ENCODE results near the gene ACER3.

ACER3 gene

DNA sequence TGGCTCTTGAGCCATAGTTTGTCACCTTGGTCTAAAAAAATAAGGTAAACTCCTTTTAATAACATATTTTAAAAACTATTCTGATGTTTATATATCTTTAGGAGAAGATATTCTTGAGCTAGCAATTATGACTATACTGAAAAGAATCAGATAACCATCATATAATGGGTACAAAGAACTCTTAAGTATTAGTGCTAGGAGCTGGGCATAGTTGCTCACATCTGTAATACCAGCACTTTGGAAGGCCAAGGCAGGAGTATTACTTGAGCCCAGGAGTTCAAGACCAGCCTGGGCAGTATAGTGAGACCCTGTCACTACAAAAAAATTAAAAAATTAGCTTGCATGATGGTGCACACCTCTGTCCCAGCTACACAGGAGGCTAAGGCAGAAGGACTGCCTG, 119.5 kb downstream of the ACER3 start:
- no peak overlapping the region for H3K4me3 ChIP-seq (ENCODE audit: severe bottlenecking)
- H3K4me1 ChIP-seq (ENCODE audit: insufficient read depth, poor library complexity, severe bottlenecking) = peaks cover 6% of the 10 kb centered on the region
- no peaks in the 10 kb centered on the region for H3K27me3 ChIP-seq (ENCODE audit: insufficient read depth, poor library complexity, severe bottlenecking)
- TF ChIP-seq, protein P1, sequence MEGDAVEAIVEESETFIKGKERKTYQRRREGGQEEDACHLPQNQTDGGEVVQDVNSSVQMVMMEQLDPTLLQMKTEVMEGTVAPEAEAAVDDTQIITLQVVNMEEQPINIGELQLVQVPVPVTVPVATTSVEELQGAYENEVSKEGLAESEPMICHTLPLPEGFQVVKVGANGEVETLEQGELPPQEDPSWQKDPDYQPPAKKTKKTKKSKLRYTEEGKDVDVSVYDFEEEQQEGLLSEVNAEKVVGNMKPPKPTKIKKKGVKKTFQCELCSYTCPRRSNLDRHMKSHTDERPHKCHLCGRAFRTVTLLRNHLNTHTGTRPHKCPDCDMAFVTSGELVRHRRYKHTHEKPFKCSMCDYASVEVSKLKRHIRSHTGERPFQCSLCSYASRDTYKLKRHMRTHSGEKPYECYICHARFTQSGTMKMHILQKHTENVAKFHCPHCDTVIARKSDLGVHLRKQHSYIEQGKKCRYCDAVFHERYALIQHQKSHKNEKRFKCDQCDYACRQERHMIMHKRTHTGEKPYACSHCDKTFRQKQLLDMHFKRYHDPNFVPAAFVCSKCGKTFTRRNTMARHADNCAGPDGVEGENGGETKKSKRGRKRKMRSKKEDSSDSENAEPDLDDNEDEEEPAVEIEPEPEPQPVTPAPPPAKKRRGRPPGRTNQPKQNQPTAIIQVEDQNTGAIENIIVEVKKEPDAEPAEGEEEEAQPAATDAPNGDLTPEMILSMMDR (IDR thresholded peaks at IDR 0.05; ENCODE audit: poor library complexity, severe bottlenecking) = no peak
- no peak for ATAC-seq (ENCODE audit: low read depth)
- peaks cover 19% of the 10 kb centered on the region for H3K36me3 ChIP-seq (ENCODE audit: low read depth)
- H3K9me3 ChIP-seq (ENCODE audit: severe bottlenecking) = no peaks in the 10 kb centered on the region
- no peak overlapping the region for H3K27ac ChIP-seq (ENCODE audit: poor library complexity, severe bottlenecking)
- no peak for DNase-seq (ENCODE audit: low spot score)

- TF ChIP-seq, protein P1 (IDR thresholded peaks at IDR 0.05; ENCODE audit: poor library complexity, severe bottlenecking) = no peak
- no peak for ATAC-seq (ENCODE audit: low read depth)
- no peaks in the 10 kb centered on the region for H3K27me3 ChIP-seq (ENCODE audit: insufficient read depth, poor library complexity, severe bottlenecking)
- H3K4me1 ChIP-seq (ENCODE audit: insufficient read depth, poor library complexity, severe bottlenecking) = peaks cover 6% of the 10 kb centered on the region
- H3K4me3 ChIP-seq (ENCODE audit: severe bottlenecking) = no peak overlapping the region
- H3K36me3 ChIP-seq (ENCODE audit: low read depth) = peaks cover 35% of the 10 kb centered on the region
- H3K9me3 ChIP-seq (ENCODE audit: severe bottlenecking) = no peaks in the 10 kb centered on the region
- no peak overlapping the region for H3K27ac ChIP-seq (ENCODE audit: poor library complexity, severe bottlenecking)
- no peak for DNase-seq (ENCODE audit: low spot score)
Observed at GRCh38 chr11:76984743-76985142, 124.0 kb downstream of the ACER3 start.

DNA sequence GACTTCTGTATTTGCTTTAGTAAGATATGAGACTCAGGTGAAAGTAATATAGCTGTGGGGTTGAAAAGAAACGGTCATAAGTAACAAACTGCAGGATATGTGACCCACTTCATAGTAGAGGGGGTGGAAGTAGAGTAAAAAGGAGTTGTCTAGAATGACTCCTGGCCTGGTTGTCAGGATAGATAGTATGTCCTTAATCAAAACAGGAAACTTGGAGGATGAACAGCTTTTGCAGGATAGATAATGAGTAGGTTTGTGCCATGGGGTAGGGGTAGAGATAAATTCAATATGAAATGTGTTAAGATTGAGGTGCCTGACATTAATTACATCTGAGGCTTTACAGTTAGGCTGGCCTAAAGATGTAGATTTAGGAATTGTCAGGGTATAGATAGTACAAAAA, 126.5 kb downstream of the ACER3 start:
- H3K9me3 ChIP-seq (ENCODE audit: severe bottlenecking) = no peaks in the 10 kb centered on the region
- ATAC-seq (ENCODE audit: low read depth) = no peak
- TF ChIP-seq, protein P1 (IDR thresholded peaks at IDR 0.05; ENCODE audit: poor library complexity, severe bottlenecking) = no peak
- DNase-seq (ENCODE audit: low spot score) = no peak
- no peaks in the 10 kb centered on the region for H3K27me3 ChIP-seq (ENCODE audit: insufficient read depth, poor library complexity, severe bottlenecking)
- H3K27ac ChIP-seq (ENCODE audit: poor library complexity, severe bottlenecking) = no peak overlapping the region
- H3K4me1 ChIP-seq (ENCODE audit: insufficient read depth, poor library complexity, severe bottlenecking) = peaks cover 6% of the 10 kb centered on the region
- H3K36me3 ChIP-seq (ENCODE audit: low read depth) = peaks cover 44% of the 10 kb centered on the region
- no peak overlapping the region for H3K4me3 ChIP-seq (ENCODE audit: severe bottlenecking)

- DNase-seq (ENCODE audit: low spot score) (no peak), ATAC-seq (ENCODE audit: low read depth) (no peak)
- no peak overlapping the region for H3K4me3 ChIP-seq (ENCODE audit: severe bottlenecking)
- TF ChIP-seq, protein P1 (IDR thresholded peaks at IDR 0.05; ENCODE audit: poor library complexity, severe bottlenecking) = no peak
- H3K4me1 ChIP-seq (ENCODE audit: insufficient read depth, poor library complexity, severe bottlenecking) = no peaks in the 10 kb centered on the region
- H3K27ac ChIP-seq (ENCODE audit: poor library complexity, severe bottlenecking) = no peak overlapping the region
- no peaks in the 10 kb centered on the region for H3K27me3 ChIP-seq (ENCODE audit: insufficient read depth, poor library complexity, severe bottlenecking)
- peaks cover 33% of the 10 kb centered on the region for H3K36me3 ChIP-seq (ENCODE audit: low read depth)
- H3K9me3 ChIP-seq (ENCODE audit: severe bottlenecking) = no peaks in the 10 kb centered on the region
Observed at GRCh38 chr11:76990628-76991027, 129.9 kb downstream of the ACER3 start.

GRCh38 chr11:76995081-76995576, 134.4 kb downstream of the ACER3 start:
- H3K4me1 ChIP-seq (ENCODE audit: insufficient read depth, poor library complexity, severe bottlenecking) = no peaks in the 10 kb centered on the region
- TF ChIP-seq, protein P1 (IDR thresholded peaks at IDR 0.05; ENCODE audit: poor library complexity, severe bottlenecking) = no peak
- H3K4me3 ChIP-seq (ENCODE audit: severe bottlenecking) = no peak overlapping the region
- DNase-seq (ENCODE audit: low spot score) = no peak
- H3K27ac ChIP-seq (ENCODE audit: poor library complexity, severe bottlenecking) = no peak overlapping the region
- ATAC-seq (ENCODE audit: low read depth) = no peak
- H3K27me3 ChIP-seq (ENCODE audit: insufficient read depth, poor library complexity, severe bottlenecking) = no peaks in the 10 kb centered on the region
- peaks cover 35% of the 10 kb centered on the region for H3K36me3 ChIP-seq (ENCODE audit: low read depth)
- H3K9me3 ChIP-seq (ENCODE audit: severe bottlenecking) = no peaks in the 10 kb centered on the region

Data from RWPE2 (cell line).